SK-N-SH treated with all-trans-retinoic acid at 6 μM for 48 hours (cell line): ENCODE data around the gene FGF2.

Source experiments
- BACH2 ChIP-seq: fragments of 250-450 bp; sonication (Bioruptor Pico); IDR thresholded peaks from 2 replicates; pipeline ENCODE4 v1.9.0; 2021; ENCODE audit warnings: mild to moderate bottlenecking, borderline replicate concordance
- TOX ChIP-seq: fragments of 250-450 bp; sonication (Bioruptor Pico); IDR thresholded peaks from 2 replicates; pipeline ENCODE4 v1.8.0; 2021; ENCODE audit warnings: mild to moderate bottlenecking, moderate library complexity, borderline replicate concordance
- ZC3H10 ChIP-seq: fragments of 250-450 bp; sonication (Bioruptor Pico); IDR thresholded peaks from 2 replicates; pipeline ENCODE4 v1.5.1; 2021; ENCODE audit warnings: mild to moderate bottlenecking, moderate library complexity

- no peak for TF ChIP-seq ZC3H10 (CRISPR knock-in tag)
- no peak for TF ChIP-seq TOX (CRISPR knock-in tag)
- TF ChIP-seq BACH2: no peak
These were observed 16.0 kb upstream of the FGF2 start for GRCh38 chr4:122810669-122811068.
